ENCODE data around the gene HSPD1. TPM values are rescaled to one million over a fixed set of nuclear protein-coding genes. Genes with fewer than 3 reads are reported as not detected.

Gene HSPD1
- 100 to 1,000 TPM; 650 to 685 (median 650) TPM for polyA plus RNA-seq (ENCODE audit: insufficient read length in 3 of 3)

DNA sequence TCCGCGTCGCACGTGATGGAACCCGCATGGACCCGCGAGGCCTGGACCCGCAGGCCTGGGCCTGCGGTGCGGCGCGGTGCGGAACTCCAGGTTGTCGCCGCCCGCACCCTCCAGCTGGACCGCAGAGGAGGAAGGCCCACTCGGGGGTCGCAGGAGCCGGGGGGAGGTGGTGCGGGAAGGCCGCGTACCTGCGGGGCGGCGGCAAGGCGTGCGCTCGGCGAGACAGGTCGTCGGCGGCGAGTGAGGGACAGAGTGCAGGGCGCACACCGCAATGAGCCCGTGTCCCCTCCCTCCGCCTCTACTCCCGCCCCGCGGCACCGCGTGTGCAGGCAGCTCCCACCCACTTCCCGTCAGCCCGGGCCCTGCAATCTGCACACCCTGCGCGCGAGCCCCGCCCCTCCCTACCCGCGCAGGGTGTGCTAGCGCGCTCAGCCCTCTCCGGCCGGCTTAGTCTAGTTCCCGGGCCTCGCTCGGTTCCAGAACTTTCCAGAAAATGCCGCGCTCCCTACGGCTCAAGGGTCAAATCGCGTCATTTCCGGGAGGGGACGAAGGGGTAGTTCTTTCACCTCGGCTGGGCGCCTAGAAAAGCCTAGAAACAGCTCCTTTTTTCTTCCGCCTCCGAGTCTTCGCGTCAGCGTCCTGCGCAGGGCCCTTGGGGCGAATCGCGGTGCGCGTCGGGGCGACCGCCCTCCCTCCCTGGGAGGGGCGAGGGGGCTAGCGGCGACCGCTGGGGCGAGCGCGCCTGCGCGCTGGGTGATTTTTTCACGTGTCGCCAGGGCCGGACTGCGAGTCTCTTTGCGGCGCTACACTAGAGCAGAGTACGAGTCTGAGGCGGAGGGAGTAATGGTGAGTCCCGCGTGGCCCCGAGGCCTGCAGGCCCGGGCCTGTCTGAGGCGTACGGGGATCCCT is at the start of gene HSPD1, which contains the start of gene HSPE1:
HSPD1 (minus strand) TSS at position 247 of the 909 bp plus-strand sequence. CDS start 992 bp downstream, outside the sequence.
HSPE1 (plus strand) TSS at position 786 of the 909 bp plus-strand sequence; CDS start at position 844, 58 bp downstream.
- peak; percentile 99 to 100 (median 100) for DNase-seq (ENCODE audit: low read depth in 3 of 3, low spot score in 2 of 3)

DNA sequence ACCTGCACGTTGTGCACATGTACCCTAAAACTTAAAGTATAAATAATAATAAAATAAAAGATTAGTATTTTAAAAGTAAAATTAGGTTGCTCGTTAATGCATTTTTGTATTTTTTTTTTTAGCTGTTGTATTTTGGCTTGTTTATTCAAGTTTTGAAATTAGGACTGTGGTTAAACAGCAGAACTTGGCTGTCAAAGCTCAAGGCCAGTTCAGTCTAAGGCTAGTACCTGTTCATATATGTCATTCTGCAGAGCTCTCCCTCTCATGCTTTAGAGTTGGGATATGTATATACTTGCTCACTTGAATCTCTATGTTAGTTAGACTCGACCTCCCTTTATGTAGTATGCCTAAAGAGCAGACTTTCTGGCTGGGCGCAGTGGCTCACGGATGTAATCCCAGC is 48.9 kb upstream of the HSPD1 start:
- no peak for DNase-seq (ENCODE audit: low read depth in 3 of 3, low spot score in 2 of 3)

DNA sequence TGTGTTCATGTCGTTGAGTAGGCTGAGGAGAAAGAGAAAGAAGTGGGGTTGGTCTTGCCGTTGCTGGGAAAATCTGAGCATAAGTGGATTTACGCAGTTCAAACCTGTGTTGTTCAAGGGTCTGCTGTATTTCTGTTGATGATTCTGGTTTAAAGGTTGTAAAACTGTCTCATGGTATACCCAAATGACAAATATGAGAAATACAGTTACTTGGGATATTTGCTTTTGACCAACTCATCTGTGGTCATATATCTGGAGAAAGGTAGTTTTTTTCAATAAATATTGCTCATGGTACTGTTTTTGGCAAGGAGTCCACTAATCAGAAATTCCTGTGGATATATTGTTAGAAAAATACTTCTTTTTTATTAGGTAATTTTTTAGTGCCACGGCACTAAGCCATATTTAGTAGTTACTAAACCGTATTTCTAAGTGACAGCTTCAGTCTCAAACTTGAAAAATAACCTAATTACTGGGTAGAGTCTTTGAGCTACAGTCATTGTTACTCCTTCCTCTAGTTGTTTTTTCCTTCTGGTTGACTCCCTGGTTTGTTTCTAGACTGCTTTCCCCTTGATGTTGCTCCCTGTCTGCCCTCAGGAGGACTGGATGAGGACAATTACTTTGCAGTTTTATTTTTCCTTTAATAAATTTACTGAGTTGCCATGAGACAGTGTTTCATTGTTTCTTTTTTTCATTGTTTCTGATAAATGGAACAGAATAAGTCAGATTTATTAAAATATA is 47.7 kb upstream of the HSPD1 start:
- no peak for DNase-seq (ENCODE audit: low read depth in 3 of 3, low spot score in 2 of 3)

DNA sequence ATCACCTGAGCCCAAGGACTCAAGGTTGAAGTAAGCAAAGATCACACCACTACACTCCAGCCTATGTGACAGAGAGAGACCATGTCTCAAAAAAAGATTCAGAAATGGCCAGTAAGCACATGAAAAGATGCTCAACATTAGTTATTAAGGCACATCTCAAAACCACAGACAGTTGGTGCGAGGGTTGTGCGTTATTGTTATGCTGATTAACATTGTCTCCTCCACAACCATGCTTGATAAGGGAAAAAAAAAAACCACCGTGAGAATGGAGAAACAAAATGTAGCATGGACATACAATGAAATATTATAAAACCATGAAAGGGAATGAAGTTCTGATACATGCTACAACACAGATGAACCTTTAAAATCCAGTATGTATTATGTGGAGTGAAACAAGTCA is 43.6 kb upstream of the HSPD1 start:
- no peak for DNase-seq (ENCODE audit: low read depth in 3 of 3, low spot score in 2 of 3)

DNA sequence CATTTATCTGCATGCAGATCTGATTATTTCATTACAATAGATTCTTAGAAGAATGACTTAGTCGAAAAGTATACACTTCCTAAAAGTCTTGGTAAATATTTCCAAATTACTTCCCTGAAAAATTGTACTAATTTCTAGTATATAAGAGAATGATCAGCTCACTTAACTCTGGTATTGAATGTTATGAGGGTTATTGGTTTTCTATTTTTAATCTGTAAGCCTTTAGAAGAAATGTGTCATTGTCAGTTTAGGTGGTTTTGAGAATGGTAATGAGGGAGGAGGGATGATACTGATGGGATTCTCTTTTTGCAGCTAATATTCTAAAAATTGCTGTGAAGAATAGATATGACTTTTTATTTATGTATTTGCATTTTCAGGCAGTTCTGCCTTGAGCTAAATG is 40.1 kb upstream of the HSPD1 start:
- DNase-seq (ENCODE audit: low read depth in 3 of 3, low spot score in 2 of 3): no peak

DNA sequence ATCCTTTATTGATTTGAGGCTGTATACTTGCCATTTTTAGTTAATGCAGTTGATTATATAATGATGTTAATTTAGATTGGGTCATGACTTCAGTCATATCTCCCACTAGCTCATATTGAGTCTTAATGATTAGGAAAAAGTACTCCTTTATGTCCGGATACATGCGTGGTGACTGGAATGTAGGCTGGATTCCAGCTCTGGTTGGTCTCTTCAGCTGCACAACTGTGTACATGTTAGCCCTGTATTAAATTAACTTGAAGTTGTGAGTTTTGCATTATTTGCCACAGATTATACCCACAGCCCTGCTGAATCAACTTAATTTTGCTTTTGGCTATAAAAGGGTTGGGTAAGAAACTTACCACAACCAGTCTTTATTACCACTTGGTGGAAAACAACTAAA is 38.8 kb upstream of the HSPD1 start:
- no peak for DNase-seq (ENCODE audit: low read depth in 3 of 3, low spot score in 2 of 3)

DNA sequence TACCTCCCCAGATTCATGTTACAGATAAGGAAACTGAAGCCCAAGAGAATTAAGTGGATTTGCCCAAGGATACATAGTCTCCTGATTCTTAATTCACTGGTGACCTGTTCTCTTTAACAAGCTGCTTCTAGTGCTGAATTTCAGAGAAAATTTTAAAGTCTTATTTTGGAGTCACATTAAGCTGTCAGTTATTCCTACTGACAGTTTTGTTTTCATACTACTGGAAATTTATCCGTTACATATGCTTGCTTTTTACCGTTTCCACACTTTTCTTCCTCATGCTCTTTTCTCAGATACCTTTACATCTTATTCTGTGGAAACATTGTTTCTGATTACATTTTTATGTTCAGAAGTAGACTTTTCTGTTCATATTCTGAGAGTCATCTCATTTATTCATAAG is 17.5 kb upstream of the HSPD1 start:
- DNase-seq (ENCODE audit: low read depth in 3 of 3, low spot score in 2 of 3): no peak

DNA sequence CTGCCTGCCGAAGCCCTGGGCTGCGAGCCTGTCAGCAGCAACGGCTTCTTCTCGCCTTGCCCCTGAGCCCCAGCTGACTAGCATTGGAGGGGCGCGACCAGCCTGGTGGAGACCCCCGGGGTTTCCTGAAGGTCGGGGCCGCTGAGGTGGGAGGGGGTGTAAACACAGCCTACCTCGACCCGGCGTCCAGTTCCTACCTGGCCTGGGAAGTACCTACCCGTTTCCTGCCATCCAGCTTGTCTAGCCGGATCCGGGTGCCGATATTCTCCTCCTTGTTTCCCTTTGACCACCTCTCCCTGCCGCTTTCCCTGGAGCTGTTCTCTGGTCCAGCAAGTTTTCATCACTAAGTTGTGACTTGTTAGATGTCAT is 16.7 kb upstream of the HSPD1 start:
- DNase-seq (ENCODE audit: low read depth in 3 of 3, low spot score in 2 of 3): peak in 1 of 3 donors; percentile 21

DNA sequence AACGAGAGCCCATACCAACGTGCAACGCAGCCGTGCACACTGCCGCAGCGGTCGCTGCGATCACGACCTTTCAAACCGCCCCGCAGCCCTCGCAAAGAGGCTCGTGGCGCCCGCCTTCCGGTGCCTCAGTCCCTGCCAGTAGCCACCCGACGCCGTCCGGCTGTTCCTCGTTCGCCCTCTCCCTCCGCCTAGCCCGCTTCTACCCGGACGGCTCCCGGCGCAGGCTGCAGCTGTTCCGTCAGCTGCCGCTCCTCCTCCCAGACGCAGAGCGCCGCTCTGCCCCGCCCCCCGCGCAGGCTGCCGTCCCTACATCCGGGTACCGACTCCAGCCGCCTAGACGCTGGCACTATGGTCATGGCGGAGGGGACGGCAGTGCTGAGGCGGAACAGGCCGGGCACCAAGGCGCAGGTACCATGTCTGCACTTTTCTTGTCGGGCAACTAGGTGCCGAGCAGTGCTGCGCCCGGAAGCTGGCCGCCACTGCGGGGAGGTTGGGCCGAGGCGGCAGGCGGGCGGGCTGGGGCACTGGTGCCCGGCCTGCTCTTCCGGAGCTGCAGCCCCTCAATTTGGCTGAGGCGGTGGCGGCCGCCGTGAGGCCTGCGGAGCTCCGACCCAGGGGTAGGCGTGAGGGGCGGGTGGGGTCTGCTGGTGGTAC is 16.2 kb upstream of the HSPD1 start, which contains the start of gene MOB4:
MOB4 (plus strand) TSS at position 328 of the 654 bp plus-strand sequence; CDS start at position 349, 21 bp downstream.
- peak; percentile 83 to 91 (median 87) for DNase-seq (ENCODE audit: low read depth in 3 of 3, low spot score in 2 of 3)

DNA sequence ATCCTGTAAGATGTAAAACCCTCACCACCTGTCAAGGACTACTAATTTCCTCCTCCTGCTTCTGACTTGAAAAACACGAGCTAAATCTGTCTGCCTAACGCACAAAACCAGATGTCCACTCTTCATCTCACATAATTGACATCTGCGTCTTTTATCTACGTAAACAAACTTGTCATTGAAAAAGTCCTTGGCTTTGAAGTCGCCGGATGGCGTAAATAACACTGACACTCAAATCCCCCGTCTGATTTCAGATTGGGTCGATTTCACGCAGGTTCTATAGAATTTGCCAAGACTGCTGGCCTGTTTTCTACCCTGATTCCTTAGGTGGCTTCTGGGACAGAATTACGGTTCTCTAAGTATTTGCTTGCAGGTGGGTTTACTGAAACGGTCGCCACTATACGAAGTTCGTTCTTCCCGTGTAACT is 15.7 kb upstream of the HSPD1 start:
- DNase-seq (ENCODE audit: low read depth in 3 of 3, low spot score in 2 of 3): peak in 1 of 3 donors; percentile 54

DNA sequence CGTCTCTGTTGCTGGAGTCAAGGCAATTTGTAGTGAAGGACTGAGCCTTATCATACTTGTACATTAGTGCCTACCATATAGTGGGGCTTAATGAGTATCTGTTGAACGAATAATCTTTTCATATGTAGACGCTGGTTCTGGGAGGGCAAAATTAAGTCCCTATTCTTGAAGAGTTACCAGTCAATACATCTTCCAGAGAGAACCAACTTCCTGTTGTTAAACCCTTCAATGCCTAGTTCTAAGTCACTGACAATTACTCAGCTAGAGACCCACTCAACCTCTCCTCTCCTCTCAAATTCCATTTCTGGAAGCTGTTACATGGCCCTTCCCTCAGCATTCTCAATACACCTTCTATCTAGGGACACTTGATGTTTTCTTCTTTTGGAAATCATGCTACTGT is 15.1 kb upstream of the HSPD1 start:
- DNase-seq (ENCODE audit: low read depth in 3 of 3, low spot score in 2 of 3): no peak

DNA sequence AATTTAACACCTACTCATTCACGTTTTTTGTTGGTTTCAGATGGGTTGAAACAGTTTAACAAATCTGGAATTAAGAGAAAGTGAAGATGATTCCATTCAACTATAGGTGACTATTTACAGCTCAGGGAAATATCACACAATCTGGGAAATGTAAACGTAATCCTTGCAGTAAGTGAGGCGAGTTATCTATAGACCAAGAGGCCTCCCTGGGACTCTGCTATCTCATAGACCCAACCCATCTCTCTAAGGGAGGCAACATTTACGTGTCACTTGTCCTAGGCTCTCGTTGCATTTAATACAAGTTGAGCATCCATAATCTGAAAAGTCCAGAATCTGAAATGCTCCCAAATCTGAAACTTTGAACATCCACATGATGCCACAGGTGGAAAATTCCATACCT is 14.3 kb upstream of the HSPD1 start:
- DNase-seq (ENCODE audit: low read depth in 3 of 3, low spot score in 2 of 3): no peak

DNA sequence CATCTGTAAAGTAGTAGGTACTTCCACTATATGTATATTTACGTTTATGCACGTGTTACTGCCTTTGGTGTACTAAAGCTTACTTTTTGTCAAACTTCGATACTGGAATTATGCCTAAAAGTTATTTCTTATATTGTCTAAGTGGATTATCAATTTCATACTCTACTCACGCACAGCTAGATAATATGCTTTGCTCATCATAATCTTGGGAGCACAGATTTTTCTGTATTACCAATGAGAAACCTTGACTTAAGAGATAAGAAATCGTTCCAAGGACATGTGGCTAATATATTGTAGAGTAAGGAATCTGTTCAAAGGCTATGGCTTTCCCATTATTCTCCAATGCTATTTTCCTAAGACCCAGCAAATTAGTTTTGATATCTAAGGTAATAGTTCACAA is 7.0 kb upstream of the HSPD1 start:
- DNase-seq (ENCODE audit: low read depth in 3 of 3, low spot score in 2 of 3): no peak

DNA sequence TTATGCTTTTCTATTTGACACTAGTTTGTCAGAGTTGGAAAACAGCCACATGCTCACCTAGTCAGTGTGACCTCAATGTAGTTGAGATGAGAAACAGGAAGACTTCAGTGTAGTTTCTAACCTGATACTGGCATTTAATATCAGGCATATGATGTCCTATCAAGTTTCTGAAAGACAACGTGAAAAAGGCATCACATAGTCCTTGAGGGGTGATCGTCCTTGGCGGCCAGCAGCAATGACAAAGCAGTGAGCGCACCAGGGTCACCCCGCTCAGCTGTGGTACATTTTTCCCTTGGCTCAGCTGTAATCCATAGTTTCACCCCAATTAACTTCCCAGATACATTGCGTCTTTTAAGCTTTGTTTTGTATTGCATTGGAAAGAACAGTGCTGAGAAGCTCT is 4.9 kb upstream of the HSPD1 start:
- no peak for DNase-seq (ENCODE audit: low read depth in 3 of 3, low spot score in 2 of 3)

DNA sequence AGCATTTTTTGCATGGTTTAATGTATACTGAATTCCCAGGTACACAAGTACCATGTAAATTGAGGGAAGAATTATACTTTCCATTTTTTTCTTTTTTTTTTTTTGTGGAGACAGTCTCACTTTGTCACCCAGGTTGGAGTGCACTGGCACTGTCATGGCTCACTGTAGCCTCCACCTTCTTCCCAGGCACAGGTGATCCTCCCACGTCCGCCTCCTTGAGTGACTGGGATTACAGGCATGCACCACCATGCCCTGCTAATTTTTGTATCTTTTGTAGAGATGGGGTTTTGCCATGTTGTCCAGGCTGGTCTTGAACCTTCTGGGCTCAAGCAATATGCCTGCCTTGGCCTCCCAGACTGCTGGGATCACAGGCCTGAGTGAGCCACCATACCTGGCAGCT is 4.4 kb upstream of the HSPD1 start:
- DNase-seq (ENCODE audit: low read depth in 3 of 3, low spot score in 2 of 3): no peak

DNA sequence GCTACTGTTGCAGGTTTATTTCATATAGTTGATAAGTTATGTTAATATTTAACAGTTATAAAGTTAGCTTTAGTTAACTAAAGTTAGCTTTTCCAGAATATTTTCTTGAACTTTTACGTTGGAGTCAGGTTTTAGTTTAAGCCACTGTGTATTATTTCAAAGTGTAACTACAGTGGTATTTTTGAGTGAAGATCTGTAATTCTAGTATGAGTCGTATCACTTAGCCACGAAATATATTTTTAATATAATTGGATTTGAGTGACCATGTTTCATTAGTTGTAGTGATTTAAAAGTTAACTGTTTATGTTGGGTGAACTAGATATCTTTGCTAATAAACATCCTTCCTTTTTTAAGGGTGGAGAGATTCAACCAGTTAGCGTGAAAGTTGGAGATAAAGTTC is 3.0 kb upstream of the HSPD1 start:
- no peak for DNase-seq (ENCODE audit: low read depth in 3 of 3, low spot score in 2 of 3)

DNA sequence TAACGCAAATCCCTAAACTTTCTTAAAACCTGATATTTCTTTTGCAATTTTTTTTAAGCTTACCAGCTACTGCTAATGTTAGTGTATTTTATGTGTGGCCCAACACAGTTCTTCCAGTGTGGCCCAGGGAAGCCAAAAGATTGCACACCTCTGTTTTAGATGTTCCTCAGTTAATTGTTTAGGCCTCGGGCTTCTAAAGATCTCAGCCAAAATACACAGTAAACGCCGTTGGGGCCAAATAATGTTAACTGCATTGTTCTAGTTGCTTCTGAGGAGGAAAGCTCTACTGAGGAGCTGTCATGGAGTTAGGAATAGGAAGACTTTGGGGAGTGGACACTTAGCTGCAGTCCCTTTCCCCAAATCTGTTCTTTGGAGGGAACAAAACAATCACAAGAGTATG is 2.6 kb upstream of the HSPD1 start:
- no peak for DNase-seq (ENCODE audit: low read depth in 3 of 3, low spot score in 2 of 3)

DNA sequence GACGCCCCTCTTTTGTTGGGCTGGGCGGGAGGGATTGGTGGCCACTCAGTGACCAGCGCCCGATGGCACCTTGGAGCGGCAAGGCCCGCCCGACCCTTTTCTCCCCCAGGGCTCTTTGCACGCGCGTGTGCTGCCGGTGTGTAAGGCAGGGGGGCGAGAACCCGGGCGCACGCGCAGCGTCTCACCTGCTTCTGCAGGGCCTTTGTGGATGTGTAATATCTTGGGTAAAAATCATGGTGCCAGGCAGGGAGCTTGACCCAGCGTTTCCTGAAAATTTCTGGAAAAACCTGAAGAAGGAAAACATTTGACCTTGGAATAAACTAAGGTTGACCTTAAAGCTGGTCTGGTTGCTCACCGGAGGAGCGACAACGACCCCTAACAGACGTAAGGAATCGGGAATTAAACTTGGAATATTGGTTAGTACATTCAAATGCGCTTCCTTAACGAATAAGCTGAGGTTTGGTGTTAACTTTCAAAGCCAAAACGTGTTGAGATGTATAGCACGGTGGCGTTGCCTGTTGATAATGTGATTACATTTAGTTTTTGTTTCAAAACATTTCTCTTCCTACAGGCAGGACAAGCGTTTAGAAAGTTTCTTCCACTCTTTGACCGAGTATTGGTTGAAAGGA is 977 bp upstream of the HSPD1 start:
- peak in 1 of 3 donors; percentile 24 for DNase-seq (ENCODE audit: low read depth in 3 of 3, low spot score in 2 of 3)

DNA sequence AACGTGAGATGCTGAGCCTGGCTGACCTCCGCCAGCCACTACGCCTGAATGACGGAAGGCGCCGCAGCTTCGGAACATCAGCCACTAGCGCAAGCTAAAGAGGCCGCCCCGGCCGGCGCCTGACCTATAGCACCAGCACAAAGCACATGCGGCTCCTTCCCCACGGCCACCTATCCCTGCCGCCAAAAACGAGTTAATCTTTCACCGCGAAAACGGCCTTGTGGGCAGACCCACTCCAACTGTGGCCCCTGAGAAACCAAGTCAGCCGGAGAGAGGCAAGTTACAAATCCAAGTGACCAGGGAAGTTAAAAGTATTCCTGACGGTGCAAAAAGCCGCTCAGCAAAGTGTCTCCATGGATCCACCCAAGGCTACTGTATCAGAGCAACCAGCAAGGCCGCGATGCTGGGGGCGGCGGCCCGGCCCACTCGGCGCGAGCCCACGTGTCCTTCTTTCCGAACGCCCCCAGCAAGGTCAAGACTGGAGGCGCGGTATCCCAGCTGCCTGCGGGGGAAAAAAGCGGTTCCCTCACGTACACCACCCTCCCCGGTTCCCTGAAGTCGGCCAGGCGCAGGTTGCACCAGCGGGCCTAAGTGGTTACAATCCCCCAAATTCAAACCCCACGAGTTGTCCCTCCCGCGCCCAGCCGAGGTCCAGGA is 575 bp downstream of the HSPD1 start:
- DNase-seq (ENCODE audit: low read depth in 3 of 3, low spot score in 2 of 3): peak; percentile 41 to 50 (median 48)
